ENCODE results near the gene OR6N1.

GRCh38 chr1:158809256-158809655, 37.3 kb upstream of the OR6N1 start:
- TF ChIP-seq RAD21 (IDR thresholded peaks at IDR 0.05) (no peak), RXRA (IDR thresholded peaks at IDR 0.05) (no peak), SP1 (IDR thresholded peaks at IDR 0.05) (no peak), HNF4A (conservative IDR thresholded peaks at IDR 0.05) (no peak), YY1 (IDR thresholded peaks at IDR 0.05) (no peak), GABPA (IDR thresholded peaks at IDR 0.05 in 1 of 2, conservative IDR thresholded peaks at IDR 0.05 in 1 of 2) (no peak), EGR1 (IDR thresholded peaks at IDR 0.05; ENCODE audit: low read depth in 2 of 2) (no peak), FOXA1 (IDR thresholded peaks at IDR 0.05) (no peak), TAF1 (conservative IDR thresholded peaks at IDR 0.05) (no peak)
- TF ChIP-seq, protein P1, sequence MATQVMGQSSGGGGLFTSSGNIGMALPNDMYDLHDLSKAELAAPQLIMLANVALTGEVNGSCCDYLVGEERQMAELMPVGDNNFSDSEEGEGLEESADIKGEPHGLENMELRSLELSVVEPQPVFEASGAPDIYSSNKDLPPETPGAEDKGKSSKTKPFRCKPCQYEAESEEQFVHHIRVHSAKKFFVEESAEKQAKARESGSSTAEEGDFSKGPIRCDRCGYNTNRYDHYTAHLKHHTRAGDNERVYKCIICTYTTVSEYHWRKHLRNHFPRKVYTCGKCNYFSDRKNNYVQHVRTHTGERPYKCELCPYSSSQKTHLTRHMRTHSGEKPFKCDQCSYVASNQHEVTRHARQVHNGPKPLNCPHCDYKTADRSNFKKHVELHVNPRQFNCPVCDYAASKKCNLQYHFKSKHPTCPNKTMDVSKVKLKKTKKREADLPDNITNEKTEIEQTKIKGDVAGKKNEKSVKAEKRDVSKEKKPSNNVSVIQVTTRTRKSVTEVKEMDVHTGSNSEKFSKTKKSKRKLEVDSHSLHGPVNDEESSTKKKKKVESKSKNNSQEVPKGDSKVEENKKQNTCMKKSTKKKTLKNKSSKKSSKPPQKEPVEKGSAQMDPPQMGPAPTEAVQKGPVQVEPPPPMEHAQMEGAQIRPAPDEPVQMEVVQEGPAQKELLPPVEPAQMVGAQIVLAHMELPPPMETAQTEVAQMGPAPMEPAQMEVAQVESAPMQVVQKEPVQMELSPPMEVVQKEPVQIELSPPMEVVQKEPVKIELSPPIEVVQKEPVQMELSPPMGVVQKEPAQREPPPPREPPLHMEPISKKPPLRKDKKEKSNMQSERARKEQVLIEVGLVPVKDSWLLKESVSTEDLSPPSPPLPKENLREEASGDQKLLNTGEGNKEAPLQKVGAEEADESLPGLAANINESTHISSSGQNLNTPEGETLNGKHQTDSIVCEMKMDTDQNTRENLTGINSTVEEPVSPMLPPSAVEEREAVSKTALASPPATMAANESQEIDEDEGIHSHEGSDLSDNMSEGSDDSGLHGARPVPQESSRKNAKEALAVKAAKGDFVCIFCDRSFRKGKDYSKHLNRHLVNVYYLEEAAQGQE (IDR thresholded peaks at IDR 0.05) = no peak
- TF ChIP-seq, protein P2, sequence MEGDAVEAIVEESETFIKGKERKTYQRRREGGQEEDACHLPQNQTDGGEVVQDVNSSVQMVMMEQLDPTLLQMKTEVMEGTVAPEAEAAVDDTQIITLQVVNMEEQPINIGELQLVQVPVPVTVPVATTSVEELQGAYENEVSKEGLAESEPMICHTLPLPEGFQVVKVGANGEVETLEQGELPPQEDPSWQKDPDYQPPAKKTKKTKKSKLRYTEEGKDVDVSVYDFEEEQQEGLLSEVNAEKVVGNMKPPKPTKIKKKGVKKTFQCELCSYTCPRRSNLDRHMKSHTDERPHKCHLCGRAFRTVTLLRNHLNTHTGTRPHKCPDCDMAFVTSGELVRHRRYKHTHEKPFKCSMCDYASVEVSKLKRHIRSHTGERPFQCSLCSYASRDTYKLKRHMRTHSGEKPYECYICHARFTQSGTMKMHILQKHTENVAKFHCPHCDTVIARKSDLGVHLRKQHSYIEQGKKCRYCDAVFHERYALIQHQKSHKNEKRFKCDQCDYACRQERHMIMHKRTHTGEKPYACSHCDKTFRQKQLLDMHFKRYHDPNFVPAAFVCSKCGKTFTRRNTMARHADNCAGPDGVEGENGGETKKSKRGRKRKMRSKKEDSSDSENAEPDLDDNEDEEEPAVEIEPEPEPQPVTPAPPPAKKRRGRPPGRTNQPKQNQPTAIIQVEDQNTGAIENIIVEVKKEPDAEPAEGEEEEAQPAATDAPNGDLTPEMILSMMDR (IDR thresholded peaks at IDR 0.05; ENCODE audit: low read depth, low read length, missing input control) = no peak
- TF ChIP-seq, protein P3, sequence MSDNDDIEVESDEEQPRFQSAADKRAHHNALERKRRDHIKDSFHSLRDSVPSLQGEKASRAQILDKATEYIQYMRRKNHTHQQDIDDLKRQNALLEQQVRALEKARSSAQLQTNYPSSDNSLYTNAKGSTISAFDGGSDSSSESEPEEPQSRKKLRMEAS (IDR thresholded peaks at IDR 0.05) = no peak
